ENCODE data around the gene AMH. TPM values are rescaled to one million over a fixed set of nuclear protein-coding genes. Genes with fewer than 3 reads are reported as not detected.
"Not testable (repeated sequence)": the region's sequence is repeated elsewhere in the genome, so short reads cannot be mapped to it uniquely, and the experiment has no call there.

AMH gene
- total RNA-seq = 6.1 TPM
- long read RNA-seq, partial matches to known transcripts = 1 of 4 reads
- long read RNA-seq, other reads (novel, unspliced or antisense) = 1 of 4 reads

DNA sequence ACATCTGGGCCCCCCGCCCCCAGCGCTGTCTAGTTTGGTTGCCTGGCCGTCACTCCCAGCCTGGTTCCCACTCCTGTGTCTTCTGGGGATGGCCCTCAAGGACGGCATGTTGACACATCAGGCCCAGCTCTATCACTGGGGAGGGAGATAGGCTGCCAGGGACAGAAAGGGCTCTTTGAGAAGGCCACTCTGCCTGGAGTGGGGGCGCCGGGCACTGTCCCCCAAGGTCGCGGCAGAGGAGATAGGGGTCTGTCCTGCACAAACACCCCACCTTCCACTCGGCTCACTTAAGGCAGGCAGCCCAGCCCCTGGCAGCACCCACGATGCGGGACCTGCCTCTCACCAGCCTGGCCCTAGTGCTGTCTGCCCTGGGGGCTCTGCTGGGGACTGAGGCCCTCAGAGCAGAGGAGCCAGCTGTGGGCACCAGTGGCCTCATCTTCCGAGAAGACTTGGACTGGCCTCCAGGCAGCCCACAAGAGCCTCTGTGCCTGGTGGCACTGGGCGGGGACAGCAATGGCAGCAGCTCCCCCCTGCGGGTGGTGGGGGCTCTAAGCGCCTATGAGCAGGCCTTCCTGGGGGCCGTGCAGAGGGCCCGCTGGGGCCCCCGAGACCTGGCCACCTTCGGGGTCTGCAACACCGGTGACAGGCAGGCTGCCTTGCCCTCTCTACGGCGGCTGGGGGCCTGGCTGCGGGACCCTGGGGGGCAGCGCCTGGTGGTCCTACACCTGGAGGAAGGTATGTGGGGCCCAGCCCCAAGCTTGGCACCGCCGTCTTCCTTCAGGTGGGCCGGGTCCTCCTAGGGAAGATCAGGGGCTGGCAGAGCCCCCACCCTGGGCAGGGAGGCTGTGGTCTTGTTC is at the start of gene AMH:
TSS of gene AMH (plus strand) at position 314 of the 857 bp plus-strand sequence. CDS start at position 324, 10 bp downstream.
- DNase-seq = no peak
- Histone ChIP-seq H3K36me3 (peaks cover 35% of the 10 kb centered on the region), H3K27me3 (peaks cover 50% of the 10 kb centered on the region), H3K4me3 (no peak within 1 kb of the TSS), H3K27ac (no peak within 1 kb of the TSS), H3K4me1 (peaks cover 30% of the 10 kb centered on the region), H3K9me3 (no peaks in the 10 kb centered on the region)
- ATAC-seq = no peak
- TF ChIP-seq, protein P1, sequence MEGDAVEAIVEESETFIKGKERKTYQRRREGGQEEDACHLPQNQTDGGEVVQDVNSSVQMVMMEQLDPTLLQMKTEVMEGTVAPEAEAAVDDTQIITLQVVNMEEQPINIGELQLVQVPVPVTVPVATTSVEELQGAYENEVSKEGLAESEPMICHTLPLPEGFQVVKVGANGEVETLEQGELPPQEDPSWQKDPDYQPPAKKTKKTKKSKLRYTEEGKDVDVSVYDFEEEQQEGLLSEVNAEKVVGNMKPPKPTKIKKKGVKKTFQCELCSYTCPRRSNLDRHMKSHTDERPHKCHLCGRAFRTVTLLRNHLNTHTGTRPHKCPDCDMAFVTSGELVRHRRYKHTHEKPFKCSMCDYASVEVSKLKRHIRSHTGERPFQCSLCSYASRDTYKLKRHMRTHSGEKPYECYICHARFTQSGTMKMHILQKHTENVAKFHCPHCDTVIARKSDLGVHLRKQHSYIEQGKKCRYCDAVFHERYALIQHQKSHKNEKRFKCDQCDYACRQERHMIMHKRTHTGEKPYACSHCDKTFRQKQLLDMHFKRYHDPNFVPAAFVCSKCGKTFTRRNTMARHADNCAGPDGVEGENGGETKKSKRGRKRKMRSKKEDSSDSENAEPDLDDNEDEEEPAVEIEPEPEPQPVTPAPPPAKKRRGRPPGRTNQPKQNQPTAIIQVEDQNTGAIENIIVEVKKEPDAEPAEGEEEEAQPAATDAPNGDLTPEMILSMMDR (IDR thresholded peaks at IDR 0.05) = no peak
- intact Hi-C loops (cut with DNase I) = no loop called here

DNA sequence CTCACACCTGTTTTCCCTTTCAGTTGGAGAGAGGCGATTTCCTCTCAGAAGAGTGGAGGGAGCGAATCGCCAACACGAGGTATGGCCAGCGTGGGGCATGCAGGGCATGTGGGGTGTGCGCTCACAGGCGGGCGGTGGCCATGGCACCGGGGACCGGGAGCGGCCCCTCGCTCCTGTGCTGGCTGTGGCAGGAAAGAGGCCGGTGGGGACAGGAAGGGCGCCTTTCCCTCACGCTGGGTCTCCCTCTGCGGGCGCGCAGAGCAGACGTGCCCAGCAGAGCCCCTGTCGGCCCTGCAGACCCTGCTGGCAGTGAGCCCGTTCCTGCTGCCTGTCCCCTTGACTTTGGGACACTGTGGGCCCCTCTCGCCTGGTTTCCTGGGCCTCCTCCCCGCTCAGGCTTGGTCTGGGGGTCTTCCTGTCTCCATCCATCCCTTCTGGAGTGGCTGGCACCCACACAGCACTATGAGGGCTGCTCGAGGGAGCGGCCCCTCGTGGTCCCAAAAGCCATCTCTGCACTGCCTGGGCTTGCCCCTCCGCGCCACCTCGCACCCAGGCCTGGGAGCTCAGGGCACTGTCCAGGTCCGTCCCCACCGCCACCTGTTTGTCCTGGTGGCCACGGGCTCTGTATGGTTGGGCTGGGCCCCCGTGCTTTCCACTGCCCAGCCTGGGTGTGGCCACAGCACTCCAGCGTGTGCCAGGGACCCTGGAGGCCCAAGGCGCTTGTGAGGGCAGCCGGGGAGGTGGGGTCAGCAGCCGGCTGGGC is 49.1 kb upstream of the AMH start:
- H3K4me3 ChIP-seq = no peak overlapping the region
- DNase-seq = no peak
- no peak for ATAC-seq
- TF ChIP-seq, protein P1 (IDR thresholded peaks at IDR 0.05) = no peak
- H3K36me3 ChIP-seq = peaks cover 40% of the 10 kb centered on the region
- no peaks in the 10 kb centered on the region for H3K27me3 ChIP-seq
- no peaks in the 10 kb centered on the region for H3K9me3 ChIP-seq
- no peaks in the 10 kb centered on the region for H3K4me1 ChIP-seq
- H3K27ac ChIP-seq = no peak overlapping the region
- intact Hi-C loops (cut with DNase I) = no loop called here

DNA sequence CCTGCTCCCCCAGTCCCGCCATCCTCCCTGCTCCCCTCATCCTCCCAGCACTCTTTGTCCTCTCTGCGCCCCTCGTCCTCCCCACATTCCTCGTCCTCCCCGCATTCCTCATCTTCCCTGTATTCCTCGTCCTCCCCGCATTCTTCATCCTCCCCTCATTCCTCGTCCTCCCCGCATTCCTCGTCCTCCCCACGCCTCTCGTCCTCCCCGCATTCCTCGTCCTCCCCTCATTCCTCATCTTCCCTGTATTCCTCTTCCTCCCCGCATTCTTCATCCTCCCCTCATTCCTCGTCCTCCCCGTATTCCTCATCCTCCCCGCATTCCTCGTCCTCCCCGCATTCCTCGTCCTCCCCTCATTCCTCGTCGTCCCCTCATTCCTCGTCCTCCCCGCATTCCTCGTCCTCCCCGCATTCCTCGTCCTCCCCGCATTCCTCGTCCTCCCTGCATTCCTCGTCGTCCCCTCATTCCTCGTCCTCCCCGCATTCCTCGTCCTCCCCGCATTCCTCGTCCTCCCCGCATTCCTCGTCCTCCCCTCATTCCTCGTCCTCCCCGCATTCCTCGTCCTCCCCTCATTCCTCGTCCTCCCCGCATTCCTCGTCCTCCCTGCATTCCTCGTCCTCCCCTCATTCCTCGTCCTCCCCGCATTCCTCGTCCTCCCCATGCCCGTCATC is 48.4 kb upstream of the AMH start:
- intact Hi-C loops (cut with DNase I); H3K27ac ChIP-seq; H3K9me3 ChIP-seq; ATAC-seq; H3K27me3 ChIP-seq; DNase-seq; H3K4me1 ChIP-seq; H3K4me3 ChIP-seq: not testable (repeated sequence)
- peaks cover 33% of the 10 kb centered on the region for H3K36me3 ChIP-seq

DNA sequence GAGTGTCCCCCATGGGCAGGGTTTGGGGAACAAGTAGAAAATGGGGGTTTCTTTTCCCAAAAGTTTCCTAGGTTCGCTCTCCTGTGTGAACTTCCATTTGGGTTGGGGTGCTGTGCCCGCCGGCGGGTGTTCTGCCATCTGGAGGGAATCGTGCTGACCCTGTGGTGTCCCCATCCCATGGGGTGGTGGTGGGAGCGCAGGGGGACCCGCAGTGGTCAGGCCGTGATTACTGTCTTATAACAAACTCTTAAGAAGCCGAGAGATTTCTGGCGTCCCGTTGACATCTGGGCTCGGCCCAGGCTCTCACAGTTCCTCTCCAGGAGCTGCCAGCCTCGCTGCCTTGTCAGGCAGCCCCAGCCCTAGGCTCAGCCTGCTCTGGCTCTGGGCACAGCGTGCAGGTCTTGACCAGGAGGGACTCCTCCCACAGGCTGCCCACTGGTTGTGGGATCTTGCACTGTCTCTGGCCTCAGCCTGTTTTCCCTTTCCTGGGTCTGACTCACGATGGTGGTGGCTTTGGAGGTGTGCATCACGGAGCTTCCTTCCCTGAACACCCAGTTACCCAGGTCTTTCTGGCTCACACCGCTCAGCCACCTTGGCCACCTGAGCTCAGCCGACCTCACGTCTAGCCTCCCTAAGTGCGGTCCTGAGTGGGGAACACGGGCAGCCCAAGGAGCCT is 47.5 kb upstream of the AMH start:
- Histone ChIP-seq H3K27ac (no peak overlapping the region), H3K4me1 (no peaks in the 10 kb centered on the region), H3K9me3 (no peaks in the 10 kb centered on the region), H3K4me3 (no peak overlapping the region), H3K27me3 (no peaks in the 10 kb centered on the region), H3K36me3 (peaks cover 27% of the 10 kb centered on the region)
- no peak for DNase-seq
- intact Hi-C loops (cut with DNase I) = no loop called here
- TF ChIP-seq, protein P1 (IDR thresholded peaks at IDR 0.05) = no peak
- ATAC-seq = no peak

DNA sequence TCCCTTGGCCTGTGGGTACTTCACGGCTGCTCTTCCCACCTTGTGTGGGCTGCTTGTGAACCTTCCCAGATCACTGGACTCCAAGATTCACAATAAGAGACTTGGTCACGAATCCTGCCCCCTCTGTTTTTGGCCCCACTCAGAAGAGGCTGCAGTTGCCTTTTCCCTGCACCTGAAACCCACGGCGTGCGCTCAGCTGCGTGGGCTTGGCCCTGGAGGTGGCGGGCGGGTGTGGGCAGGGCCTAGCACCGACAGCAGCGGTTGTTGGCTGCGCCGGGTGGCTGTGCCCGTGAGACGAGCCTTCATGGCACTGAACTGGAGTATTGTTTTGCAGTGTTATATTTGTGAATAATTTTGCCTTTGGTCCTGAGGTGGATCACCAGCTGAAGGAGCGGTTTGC is 46.8 kb upstream of the AMH start:
- Histone ChIP-seq H3K9me3 (no peaks in the 10 kb centered on the region), H3K36me3 (peaks cover 27% of the 10 kb centered on the region), H3K27ac (no peak overlapping the region), H3K27me3 (no peaks in the 10 kb centered on the region), H3K4me3 (no peak overlapping the region), H3K4me1 (no peaks in the 10 kb centered on the region)
- TF ChIP-seq, protein P1 (IDR thresholded peaks at IDR 0.05) = no peak
- DNase-seq = no peak
- no peak for ATAC-seq
- intact Hi-C loops (cut with DNase I) = no loop called here

Measured in upper lobe of right lung (tissue), 1 donor.